ENCODE data around the gene CSRP1. TPM values are rescaled to one million over a fixed set of nuclear protein-coding genes. Genes with fewer than 3 reads are reported as not detected.

Gene CSRP1
- total and polyA plus RNA-seq, 2 of the 13 experiments (the other 11 are each of a cell fraction or from before 2014, with no cell fraction given) = 17.7 to 68.9 TPM

- POLR2A ChIA-PET = no interaction called here
- no peak overlapping the region for H3K9ac ChIP-seq (ENCODE audit: insufficient read depth, low read depth, low read length)
Measured at GRCh38 chr1:201555593-201555945, 48.6 kb upstream of the CSRP1 start.

More at GRCh38 chr1:201555593-201555945, 48.6 kb upstream of the CSRP1 start:
- no TSS peak for BruUV-seq (replicated peaks)
- 2% methylated on average over 9 of the region's 9 CpGs for WGBS (ENCODE audit: low lambda C conversion rate)
- in situ Hi-C loops (cut with HindIII; ENCODE audit: extremely low pct_ligation_motif_present, low pct_unique_long_range_greater_than_20kb) = loop anchor here (5.0 kb wide), 1 partner anchor 152 kb away; no protein-coding TSS in a partner anchor
- no peaks in the 10 kb centered on the region for H3K36me3 ChIP-seq (replicated peaks in 1 of 2; ENCODE audit: control insufficient read depth in 1 of 2, insufficient read depth in 2 of 2, low read length in 2 of 2)
- ATAC-seq (no peak), FAIRE-seq (no peak), DNase-seq (ENCODE audit: low spot score) (no peak)
- H3K27me3 ChIP-seq (ENCODE audit: control insufficient read depth in 1 of 2, insufficient read depth in 2 of 2, low read length in 2 of 2) = peaks cover 2 to 51% of the 10 kb centered on the region in 2 experiments; a peak in 3 of 5 replicates
- TF ChIP-seq ZNF33B (CRISPR knock-in tag; IDR thresholded peaks at IDR 0.05) (no peak), ZNF7 (CRISPR knock-in tag; IDR thresholded peaks at IDR 0.05) (no peak), EHMT2 (IDR thresholded peaks at IDR 0.05; ENCODE audit: borderline replicate concordance, low read depth, low read length) (no peak), ZNF510 (CRISPR knock-in tag; IDR thresholded peaks at IDR 0.05; ENCODE audit: low read depth) (no peak), GMEB1 (CRISPR knock-in tag; IDR thresholded peaks at IDR 0.05; ENCODE audit: borderline replicate concordance) (no peak), SNRNP70 (IDR thresholded peaks at IDR 0.05; ENCODE audit: low read depth, low read length) (no peak)
- no peaks in the 10 kb centered on the region for H3K79me2 ChIP-seq (ENCODE audit: insufficient read depth, low read length)
- no peak overlapping the region for H3K27ac ChIP-seq (ENCODE audit: extremely low read length, insufficient read depth, low read length)
- H3K4me2 ChIP-seq (ENCODE audit: low read depth, low read length) = no peak overlapping the region
- CTCF ChIA-PET (ENCODE audit: low intra/inter-chr PET ratio, low total read pairs) = no interaction called here
- intact Hi-C loops (cut with micrococcal nuclease; ENCODE audit: unreplicated experiment) = no loop called here
- no peak overlapping the region for H2AFZ ChIP-seq (ENCODE audit: low read length)
- H3K4me3 ChIP-seq (replicated peaks in 1 of 3; ENCODE audit: insufficient read depth in 1 of 3, low read depth in 2 of 3, low read length in 3 of 3) = no peak overlapping the region
- no peaks in the 10 kb centered on the region for H4K20me1 ChIP-seq (ENCODE audit: insufficient read depth, low read length)
- H3K9me3 ChIP-seq (ENCODE audit: low read length) = no peaks in the 10 kb centered on the region
- H3K4me1 ChIP-seq (ENCODE audit: insufficient read depth, low read length) = no peaks in the 10 kb centered on the region
